Iris pigment epithelial cell (primary cell): ENCODE results near the gene ZFAND2A.
"Not testable (repeated sequence)": the region's sequence is repeated elsewhere in the genome, so short reads cannot be mapped to it uniquely, and the experiment has no call there.

ENCODE experiments used
- DNase-seq: peaks from one replicate; pipeline ENCODE4 v3.0.0-alpha.2; 2011; ENCODE audit warnings: low read depth

ZFAND2A gene, protein sequence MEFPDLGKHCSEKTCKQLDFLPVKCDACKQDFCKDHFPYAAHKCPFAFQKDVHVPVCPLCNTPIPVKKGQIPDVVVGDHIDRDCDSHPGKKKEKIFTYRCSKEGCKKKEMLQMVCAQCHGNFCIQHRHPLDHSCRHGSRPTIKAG

DNA sequence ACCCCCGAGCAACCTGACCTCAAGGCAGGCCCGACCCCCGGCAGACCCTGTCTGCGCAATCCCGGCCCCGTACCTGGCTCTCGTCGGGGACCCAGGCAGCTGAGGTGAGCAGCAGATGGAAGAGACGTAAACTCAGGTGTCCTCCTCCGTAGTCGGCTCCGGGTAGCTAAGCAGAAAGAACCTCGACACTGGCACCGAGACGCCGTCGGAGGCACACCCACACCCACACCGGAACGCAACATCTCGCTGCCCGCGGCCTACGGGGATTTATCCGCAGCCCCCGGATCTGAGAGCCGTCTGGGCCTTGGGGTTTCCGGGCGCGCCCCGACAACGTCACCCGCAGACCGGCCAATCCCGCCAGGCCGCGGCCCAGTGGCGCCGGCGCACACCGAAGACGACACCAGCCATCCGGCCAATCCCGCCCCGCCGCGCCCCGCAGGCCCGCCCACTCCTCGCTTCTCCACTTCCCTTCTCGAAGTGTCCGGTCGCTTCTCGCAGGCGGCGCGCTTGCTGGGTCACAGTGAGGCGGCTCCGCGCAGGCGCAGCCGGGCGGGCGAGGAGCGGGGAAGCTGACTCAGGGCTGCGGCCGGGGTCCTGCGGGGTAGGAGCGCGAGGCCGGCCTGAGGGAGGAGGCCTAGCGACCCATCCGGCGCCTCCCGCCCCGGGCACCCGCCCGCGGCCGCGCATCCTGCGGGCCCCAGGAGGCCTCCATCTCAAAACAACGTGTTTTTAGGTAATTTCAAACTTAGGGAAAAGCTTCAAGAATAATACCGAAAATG, at the start of gene ZFAND2A:
ZFAND2A (minus strand) TSS at position 306 of the 779 bp plus-strand sequence. CDS start 1,984 bp downstream, outside the sequence.
- DNase-seq: peak; percentile 98

DNA sequence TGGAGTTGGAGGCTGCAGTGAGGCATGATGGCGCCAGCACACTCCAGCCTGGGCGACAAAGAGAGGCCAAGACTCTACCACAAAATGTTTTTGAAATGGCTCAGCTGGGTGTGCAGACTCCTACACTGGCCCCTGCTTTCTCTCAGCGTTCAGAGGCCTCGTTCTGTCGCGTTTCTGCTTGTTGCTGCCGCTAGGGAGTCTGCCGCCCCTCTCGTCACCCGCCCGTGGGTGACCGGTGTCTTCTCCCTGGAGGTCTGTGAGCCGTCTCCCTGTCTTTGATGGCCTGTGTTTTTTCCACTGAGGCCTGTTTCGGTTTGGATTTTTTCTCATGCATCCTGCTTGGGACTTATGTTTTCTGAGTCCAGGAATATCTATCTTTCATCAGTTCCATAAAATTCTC, 49.1 kb upstream of the ZFAND2A start:
- no peak for DNase-seq

DNA sequence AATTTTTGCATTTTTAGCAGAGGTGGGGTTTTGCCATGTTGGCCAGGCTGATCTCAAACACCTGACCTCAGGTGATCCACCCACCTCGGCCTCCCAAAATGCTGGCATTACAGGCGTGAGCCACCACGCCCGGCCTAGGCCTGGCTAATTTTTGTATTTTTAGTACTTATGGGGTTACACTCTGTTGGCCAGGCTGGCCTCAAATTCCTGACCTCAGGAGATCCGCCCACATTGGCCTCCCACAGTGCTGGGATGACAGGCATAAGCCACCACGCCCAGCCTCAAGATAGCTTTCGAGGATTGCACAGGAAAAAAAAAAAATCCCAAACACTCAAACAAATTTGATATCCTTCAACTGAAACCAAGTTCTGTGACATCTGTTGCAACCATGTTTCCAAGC, 45.7 kb upstream of the ZFAND2A start:
- not testable (repeated sequence) for DNase-seq

DNA sequence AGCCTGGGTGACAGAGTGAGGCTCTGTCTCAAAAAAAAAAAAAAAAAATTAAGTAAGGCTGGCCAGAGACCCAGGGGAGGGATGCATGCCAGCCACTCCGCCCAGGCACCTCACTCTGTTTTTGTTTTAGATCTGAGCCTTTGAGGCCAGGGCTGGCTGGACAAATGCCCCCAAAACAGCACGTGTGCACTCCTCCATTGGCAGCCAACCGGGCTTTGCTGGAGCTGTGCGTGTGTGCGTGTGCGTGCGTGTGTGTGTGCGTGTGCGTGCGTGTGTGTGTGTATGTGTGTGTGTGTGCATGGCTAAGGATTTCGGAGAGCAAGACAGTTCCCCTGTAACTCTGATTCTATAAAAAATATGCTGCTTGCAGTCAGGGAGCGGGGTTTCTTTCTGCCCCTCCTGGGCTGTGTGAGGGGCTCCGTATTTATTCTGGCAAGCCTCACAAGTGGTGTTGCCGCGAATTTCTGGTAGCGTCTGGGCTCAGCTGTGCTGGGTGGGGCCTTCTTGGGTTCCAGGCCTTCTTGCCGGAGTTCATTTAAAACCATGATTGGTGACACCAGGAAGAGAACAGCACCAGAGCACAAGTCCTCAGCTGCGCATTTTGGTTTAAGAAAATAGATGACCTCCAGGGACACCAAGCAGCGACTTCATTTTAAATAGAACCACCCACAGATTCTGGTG, 44.6 kb upstream of the ZFAND2A start:
- DNase-seq: no peak

DNA sequence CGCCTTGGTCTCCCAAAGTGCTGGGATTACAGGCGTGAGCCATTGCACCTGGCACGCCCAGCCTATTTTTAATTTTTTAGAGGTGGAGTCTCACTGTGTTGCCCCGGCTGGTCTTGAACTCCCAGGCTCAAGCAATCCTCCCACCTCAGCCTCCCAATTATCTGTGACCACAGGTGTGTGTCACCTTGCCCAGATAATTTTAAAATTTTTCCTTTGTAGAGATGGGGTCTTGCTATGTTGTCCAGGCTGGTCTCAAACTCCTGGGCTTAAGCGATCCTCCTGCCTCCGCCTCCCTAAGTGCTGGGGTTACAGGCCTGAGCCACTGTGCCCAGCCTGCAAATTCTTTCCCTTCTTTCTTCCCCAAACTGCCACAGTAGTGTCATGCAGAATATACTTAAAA, 42.9 kb upstream of the ZFAND2A start:
- not testable (repeated sequence) for DNase-seq

DNA sequence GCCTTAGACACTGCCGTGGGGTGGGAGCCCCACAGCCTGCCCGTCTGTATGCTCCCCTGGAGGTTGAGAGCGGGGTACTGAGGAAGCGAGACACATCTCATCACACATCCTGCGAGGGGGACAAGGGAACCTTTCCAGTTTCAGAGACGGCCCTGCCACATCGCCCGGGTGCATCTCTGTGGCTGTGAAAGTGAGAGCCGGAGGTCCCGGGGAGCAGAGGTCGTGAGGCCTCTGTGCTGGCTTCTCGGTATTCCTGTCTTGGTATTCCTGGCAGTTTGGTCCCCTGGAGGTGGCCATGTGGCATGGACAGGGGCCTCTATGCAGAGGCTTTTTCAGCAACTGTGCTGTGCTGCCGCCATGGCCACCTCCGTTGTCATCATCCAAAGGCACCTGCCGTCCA, 41.9 kb upstream of the ZFAND2A start:
- no peak for DNase-seq

DNA sequence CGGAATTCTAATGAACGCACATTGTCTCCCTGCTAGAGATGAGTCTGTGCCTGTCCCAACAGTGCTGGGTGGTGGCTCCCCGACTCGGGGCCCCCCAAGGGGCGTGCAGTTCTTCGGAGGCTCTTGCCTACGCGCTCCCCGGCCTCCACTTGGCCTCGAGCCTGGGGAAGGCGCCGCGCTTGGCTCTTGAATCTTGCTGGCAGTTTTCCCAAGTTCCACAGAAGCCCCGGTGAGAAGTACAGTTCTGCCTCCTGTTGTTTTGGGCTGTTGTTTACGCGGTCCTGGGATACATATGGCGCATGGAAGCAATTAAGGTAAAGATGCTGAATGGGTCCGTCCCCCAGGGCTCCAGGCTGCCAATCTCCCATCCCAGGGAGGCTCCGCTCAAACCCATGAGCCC, 40.0 kb upstream of the ZFAND2A start:
- DNase-seq: peak; percentile 57

DNA sequence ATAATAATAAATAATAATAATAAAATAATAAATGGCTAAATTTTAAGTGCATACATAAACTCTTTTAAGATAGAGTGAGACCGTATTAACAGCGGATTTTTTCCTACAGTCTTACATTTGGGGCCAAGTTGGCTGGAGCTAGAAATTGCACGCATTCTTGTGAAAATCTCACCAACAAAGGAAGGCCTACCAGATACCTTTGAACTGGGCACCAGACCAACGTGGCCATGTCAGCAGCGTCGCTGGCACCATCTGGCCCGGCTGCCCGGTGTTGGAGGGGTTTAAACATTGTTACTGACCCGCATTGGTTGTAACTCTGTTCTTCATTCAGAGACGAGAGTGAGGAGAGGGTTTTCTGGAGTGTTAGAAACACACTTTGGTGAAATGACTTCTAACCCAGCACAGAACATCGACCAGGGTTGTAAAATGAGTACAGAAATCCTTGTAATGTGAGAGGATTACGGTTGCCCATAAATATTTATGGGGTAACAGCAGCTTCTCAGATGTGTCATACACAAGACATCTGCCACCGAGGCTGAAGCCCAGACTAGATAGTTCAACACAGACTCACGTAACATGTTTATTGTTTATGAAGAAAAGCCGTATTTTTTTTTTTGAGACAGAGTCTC, 38.1 kb upstream of the ZFAND2A start:
- DNase-seq: peak; percentile 93

DNA sequence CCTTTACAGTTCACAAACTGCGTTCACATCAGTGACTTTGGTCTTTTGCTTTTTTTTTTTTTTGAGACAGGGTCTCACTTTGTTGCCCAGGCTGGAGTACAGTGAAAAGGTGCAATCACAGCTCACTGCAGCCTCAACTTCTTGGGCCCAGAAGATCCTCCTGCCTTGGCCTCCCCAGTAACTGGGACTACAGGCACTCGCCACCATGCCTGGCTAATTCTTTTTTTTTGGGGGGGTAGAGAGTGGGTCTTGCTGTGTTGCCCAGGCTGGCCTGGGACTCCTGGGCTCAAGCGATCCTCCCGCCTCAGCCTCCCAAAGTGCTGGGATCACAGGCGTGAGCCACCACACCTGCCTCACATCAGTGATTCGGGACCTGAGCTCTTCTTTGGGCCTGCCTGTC, 37.0 kb upstream of the ZFAND2A start:
- no peak for DNase-seq

DNA sequence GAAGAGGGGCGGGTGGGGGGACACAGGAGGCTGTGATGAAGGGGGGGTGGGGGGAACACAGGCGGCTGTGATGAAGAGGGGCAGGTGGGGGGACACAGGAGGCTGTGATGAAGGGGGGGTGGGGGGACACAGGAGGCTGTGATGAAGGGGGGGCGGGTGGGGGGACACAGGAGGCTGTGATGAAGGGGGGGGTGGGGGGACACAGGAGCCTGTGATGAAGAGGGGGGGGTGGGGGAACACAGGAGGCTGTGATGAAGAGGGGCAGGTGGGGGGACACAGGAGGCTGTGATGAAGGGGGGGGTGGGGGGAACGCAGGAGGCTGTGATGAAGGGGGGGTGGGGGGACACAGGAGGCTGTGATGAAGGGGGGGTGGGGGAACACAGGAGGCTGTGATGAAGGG, 36.4 kb upstream of the ZFAND2A start:
- DNase-seq: not testable (repeated sequence)

DNA sequence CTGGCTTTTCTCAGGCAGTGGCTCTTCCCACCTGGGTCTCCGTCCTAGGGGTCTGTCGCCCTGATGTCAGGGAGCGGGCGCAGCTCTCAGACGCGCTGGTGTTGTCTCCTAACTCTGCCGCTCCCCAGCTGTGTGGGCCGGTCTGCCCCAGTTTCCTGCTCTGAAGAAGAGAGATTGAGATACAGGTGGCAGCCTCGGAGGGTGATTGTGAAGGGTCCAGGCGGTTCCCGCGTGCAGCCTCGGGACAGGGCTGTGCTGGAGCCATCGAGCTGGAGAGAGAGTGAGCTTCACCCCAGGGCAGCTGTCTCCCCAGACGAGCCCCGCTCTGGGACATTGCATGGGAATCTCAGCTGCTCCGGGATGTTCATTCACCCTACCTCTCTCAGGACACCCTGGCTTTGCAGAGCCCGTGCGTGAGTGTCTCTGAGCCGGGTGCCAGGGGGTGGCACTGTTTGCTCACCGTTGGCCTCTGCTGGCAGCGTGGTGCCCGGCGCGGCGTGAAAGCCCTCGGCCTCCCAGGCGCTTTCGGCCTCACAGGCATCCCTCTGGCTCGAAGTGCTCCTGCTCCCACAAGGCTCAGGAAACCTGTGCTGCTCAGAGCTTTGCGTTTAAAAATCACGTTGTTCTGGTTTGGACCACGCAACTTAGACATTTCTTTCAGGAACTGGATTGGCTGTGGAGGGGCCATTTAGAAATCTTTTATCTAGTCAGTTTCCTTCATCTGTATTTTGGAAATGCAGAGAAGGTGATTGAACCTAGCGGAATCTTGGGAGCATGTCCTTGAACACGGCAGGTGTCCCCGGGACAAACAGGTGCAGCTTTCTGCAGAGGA, 33.8 kb upstream of the ZFAND2A start:
- DNase-seq: peak; percentile 48

DNA sequence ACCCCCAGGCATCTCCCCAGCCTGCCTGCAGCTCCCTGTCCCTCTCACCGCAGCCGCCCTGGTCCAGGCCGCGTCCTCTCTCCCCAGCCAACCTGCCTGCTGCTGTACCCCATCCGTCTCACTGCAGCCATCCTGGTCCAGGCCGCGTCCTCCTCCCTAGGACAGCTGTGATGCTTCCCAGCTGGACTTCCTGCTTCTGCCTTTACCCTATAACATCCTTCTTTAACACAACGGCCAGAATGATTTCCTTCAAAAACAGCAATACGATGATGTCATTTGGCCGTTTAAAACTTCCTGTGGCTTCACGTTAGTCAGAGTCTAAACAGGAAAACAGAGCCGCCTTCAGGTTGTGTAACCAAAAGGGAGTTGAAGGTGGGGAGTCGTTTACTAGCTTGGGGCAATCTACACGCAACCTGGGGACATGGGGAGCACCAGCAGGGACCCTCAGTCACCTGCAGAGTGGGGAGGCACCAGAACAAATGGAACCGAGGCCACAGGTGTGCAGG, 32.2 kb upstream of the ZFAND2A start:
- peak; percentile 90 for DNase-seq

DNA sequence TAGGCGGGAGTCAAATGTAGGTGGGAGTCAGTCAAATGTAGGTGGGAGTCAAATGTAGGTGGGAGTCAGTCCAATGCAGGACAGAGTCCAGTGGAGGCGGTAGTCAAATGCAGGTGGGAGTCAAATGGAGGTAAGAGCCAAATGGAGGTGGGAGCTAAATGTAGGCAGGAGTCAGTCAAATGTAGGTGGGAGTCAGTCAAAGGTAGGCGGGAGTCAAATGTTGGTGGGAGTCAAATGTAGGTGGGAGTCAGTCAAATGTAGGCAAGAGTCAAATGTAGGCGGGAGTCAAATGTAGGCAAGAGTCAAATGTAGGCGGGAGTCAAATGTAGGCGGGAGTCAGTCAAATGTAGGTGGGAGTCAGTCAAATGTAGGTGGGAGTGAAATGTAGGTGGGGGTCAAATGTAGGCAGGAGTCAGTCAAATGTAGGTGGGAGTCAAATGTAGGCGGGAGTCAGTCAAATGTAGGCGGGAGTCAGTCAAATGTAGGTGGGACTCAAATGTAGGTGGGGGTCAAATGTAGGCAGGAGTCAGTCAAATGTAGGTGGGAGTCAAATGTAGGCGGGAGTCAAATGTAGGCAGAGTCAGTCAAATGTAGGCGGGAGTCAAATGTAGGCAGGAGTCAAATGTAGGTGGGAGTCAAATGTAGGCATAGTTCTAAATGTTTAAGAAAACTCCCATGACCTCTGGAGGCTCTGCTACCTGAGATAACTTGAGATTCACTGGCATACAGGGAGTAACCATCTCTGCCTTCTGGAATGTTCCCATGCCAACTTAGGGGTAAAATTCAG, 30.2 kb upstream of the ZFAND2A start:
- no peak for DNase-seq

DNA sequence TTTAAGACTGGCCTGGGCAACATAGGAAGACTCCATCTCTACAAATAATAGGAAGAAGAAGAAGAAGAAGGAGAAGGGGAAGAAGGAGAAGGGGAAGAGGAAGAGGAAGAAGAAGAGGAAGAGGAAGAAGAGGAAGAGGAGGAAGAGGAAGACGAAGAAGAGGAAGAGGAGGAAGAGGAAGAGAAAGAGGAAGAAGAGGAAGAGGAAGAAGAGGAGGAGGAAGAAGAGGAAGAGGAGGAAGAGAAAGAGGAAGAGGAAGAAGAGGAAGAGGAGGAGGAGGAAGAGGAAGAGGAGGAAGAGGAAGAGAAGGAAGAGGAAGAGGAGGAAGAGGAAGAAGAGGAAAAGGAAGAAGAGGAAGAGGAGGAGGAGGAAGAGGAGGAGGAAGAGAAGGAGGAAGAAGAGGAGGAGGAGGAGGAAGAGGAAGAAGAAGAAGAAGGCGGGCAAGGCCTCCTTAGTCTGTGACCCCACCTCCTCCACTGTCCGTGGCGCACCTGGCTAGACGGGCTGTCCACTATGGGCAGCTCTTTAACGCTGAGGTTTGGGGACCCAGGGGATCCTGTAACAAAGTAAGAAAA, 28.8 kb upstream of the ZFAND2A start:
- no peak for DNase-seq

DNA sequence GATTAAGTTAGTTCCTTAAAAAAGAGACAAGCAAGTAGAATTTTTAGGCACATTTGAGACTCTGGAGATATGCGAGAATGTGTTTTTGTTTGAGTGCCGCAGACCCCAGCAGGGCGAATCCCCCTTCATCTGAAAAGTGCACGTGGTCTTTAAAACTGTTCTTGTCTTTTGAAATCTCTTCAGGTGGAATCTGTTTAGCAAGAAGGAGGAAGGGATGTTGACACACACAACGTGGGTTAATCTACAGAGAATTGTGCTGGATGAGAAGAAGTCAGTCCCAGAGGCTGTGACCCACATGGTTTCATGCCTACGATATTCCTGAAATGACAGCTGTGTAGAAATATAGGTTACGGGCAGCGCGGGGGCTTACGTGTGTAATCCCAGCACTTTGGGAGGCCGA, 27.1 kb upstream of the ZFAND2A start:
- no peak for DNase-seq

DNA sequence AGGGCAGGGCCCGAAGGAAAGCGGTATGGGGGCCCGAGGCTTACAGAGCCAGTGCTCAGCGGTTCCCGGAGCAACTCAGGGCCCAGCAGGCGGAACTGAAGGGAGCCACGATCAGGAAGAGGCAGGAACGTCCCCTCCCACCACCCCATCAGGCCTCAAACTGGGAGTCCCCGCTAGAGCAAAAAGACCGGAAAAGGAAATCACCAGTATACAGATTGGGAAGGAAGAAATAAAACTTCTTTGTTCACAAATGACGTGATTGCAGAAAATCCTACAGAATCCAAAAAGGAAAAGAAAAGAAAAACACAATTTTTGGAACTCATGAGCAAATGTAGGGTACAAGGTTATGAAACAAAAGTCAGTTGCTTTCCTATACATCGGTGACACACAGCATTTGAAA, 21.6 kb upstream of the ZFAND2A start:
- DNase-seq: no peak

DNA sequence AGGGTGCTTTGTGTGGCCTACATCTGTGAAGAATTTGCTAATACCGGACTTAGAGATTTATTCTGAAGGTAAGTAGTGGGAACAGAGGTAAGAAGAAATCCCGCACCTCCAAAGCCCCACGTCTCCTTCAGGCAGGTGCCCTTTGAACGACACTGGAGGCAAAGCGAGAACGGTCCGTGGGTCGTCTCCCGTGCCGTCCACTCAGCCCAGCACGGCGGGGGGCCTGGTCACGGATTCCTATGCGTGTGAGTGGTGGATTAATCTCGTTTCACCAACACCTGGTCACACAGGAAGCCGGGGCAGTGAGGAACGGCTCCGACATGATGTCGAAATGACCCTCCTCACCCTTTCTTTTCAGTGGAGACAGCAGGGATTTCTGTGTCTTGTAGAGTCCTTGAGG, 21.0 kb upstream of the ZFAND2A start:
- DNase-seq: no peak

DNA sequence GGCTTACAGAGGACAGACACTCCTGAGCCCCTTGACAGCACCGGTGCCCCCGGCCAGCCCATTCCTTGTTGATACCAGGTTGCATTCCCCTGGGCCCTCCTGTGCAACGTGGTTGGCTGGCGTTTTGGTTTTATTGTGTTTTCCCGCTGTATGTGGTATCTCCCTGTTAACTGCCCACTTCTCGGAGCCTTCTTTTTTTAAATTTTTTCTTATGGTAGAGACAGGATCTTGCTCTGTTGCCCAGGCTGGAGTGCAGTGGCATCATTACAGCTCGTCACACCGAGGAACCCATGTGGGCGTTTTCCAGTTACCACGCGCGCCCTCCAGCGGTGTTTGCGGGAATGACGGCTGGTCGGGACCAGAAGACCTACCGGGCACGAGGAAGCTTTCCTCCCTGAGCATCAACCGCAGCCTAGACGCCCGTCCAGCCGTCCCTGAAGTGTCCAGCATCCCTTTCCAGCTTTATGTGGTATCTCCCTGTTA, 16.9 kb upstream of the ZFAND2A start:
- DNase-seq: peak; percentile 56

DNA sequence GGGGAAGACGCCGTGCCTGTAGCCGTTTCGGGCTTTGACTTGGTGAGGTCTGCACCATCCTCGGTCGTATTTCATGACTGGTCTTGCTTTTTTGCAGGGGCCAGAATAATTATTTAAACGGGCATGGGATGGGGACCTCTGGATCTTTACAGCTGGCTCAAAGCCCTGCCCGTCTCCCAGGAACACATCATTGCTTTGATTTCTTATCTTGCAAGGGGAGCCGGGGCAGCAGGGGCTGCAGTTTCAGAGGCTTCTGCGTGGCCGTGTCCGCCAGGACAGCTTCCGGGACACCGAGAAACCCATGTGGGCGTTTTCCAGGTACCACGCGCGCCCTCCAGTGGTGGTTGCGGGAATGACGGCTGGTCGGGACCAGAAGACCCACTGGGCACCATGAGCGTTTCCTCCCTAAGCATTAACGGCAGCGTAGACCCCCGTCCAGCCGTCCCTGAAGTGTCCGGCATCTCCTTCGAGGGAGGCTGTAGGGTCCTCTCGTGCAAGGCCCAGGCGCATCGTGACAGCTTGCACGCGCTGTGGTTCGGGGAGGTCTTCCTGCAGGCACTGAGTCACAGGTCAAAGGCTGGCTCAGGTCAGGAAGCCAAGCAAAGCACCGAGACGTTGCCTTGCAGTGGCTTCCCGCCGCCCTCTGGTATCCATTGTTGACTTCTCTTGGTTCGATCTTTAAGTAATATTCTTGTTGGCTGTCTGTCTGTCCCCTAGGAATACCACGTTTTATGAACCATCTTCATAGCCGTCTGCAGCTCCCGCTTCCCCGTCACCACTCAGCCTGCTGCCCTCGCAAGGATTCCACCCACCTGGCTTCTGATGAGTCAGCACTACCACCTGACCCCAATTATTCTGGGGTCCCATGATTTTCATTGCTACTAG, 16.2 kb upstream of the ZFAND2A start:
- DNase-seq: peak; percentile 66
